CD8-positive, alpha-beta memory T cell (primary cell): ENCODE results near the gene TMEM51. TPM values are rescaled to one million over a fixed set of nuclear protein-coding genes. Genes with fewer than 3 reads are reported as not detected.

Experiments used
- CTCF ChIA-PET: fragments of 350-600 bp; sonication (Branson Sonifier 250); formaldehyde crosslinking; loops from one replicate; lab custom pipeline; 2021; ENCODE audit warnings: antibody characterized with exemption; lab: Charles Lee
- POLR2A ChIA-PET: fragments of 350-600 bp; sonication (Branson Sonifier 250); formaldehyde crosslinking; loops from one replicate; lab custom pipeline; 2021; ENCODE audit warnings: antibody characterized with exemption; lab: Charles Lee
- DNase-seq, 5 donors: peaks; one replicate each; pipeline versions ENCODE4 v3.0.0 to v3.0.0-alpha.2; 2020 to 2022; ENCODE audit warnings: mixed read lengths in 1 of 5
- H3K27ac ChIP-seq: one replicate; pipeline ENCODE4 v1.7.0; 2013; ENCODE audit warnings: low read depth, mild to moderate bottlenecking, low read length, moderate library complexity
- H3K27me3 ChIP-seq: 2 replicates; pipeline ENCODE4 v1.7.0; 2013; ENCODE audit warnings: low read length, mild to moderate bottlenecking; ENCODE audit not compliant: insufficient read depth, poor library complexity, severe bottlenecking
- H3K36me3 ChIP-seq: 2 replicates; pipeline ENCODE4 v1.7.0; 2013; ENCODE audit warnings: mild to moderate bottlenecking, low read length, moderate library complexity; ENCODE audit not compliant: insufficient read depth
- H3K4me1 ChIP-seq: 2 replicates; pipeline ENCODE4 v1.7.0; 2013; ENCODE audit warnings: mild to moderate bottlenecking, low read length, moderate library complexity; ENCODE audit not compliant: insufficient read depth
- H3K4me3 ChIP-seq: 2 replicates; pipeline ENCODE4 v1.7.0; 2013; ENCODE audit warnings: mild to moderate bottlenecking, low read length
- H3K9me3 ChIP-seq: 2 replicates; pipeline ENCODE4 v1.7.0; 2013; ENCODE audit warnings: mild to moderate bottlenecking, low read length
- H3K27ac Mint-ChIP-seq, 8 donors: one replicate each; pipeline ENCODE4 v1.8.0; 2020 to 2021; ENCODE audit warnings: mixed read lengths in 8 of 8, mild to moderate bottlenecking in 6 of 8, inconsistent platforms in 3 of 8, moderate library complexity in 3 of 8
- H3K27me3 Mint-ChIP-seq, 2 donors: one replicate each; pipeline ENCODE4 v1.8.0; 2020 to 2021; ENCODE audit warnings: mixed read lengths in 2 of 2, mild to moderate bottlenecking in 1 of 2, moderate library complexity in 1 of 2
- H3K36me3 Mint-ChIP-seq, 3 donors: one replicate each; pipeline ENCODE4 v1.8.0; 2020 to 2021; ENCODE audit warnings: mixed read lengths in 3 of 3, inconsistent platforms in 1 of 3, mild to moderate bottlenecking in 1 of 3
- H3K4me1 Mint-ChIP-seq, 3 donors: one replicate each; pipeline ENCODE4 v1.8.0; 2020 to 2021; ENCODE audit warnings: mixed read lengths in 3 of 3, inconsistent platforms in 1 of 3, mild to moderate bottlenecking in 1 of 3
- H3K4me3 Mint-ChIP-seq, 7 donors: one replicate each; pipeline ENCODE4 v1.8.0; 2020 to 2021; ENCODE audit warnings: mixed read lengths in 7 of 7, mild to moderate bottlenecking in 6 of 7, moderate library complexity in 4 of 7, inconsistent platforms in 2 of 7
- H3K9me3 Mint-ChIP-seq, 5 donors: one replicate each; pipeline ENCODE4 v1.8.0; 2020 to 2022; ENCODE audit warnings: mixed read lengths in 5 of 5, mild to moderate bottlenecking in 3 of 5, moderate library complexity in 2 of 5, inconsistent platforms in 1 of 5
- polyA plus RNA-seq: library from polyadenylated mRNA; unstranded; fragments of 300-500 nt; fragmentation: Illumina TruSeq; gene quantifications from one replicate; pipeline ENCODE4 v1.2.3, GENCODE V29; 2021
- total RNA-seq, 2 experiments: library from RNA; stranded (reverse); gene quantifications; one replicate each; pipeline ENCODE4 v1.2.3, GENCODE V29; 2021

The TMEM51 gene
- total and polyA plus RNA-seq, 3 experiments from 2014 or later: 0.11 to 0.24 TPM; not detected in 1

GRCh38 chr1:15264769-15265168 is 111.2 kb downstream of the TMEM51 start:
- no peaks in the 10 kb centered on the region for H3K36me3 ChIP-seq
- Mint-ChIP-seq H3K27ac (no peak overlapping the region), H3K36me3 (peaks cover 0 to 13% (median 0%) of the 10 kb centered on the region in 3 donors), H3K27me3 (peaks cover 24 to 60% of the 10 kb centered on the region in 2 donors), H3K4me1 (peaks cover 12 to 17% (median 15%) of the 10 kb centered on the region in 3 donors), H3K4me3 (no peak overlapping the region), H3K9me3 (peaks cover 3 to 14% (median 5%) of the 10 kb centered on the region in 5 donors)
- H3K27ac ChIP-seq: no peak overlapping the region
- POLR2A ChIA-PET: no interaction called here
- no peak overlapping the region for H3K4me3 ChIP-seq
- no peaks in the 10 kb centered on the region for H3K4me1 ChIP-seq
- CTCF ChIA-PET: no interaction called here
- DNase-seq: no peak
- peaks cover 7% of the 10 kb centered on the region for H3K27me3 ChIP-seq
- no peaks in the 10 kb centered on the region for H3K9me3 ChIP-seq

Other genes starting within 250 kb of the TMEM51 start
- gene FHAD1, start 93.5 kb downstream of the TMEM51 start, total RNA-seq: not detected
- not detected for gene FHAD1, start 93.5 kb downstream of the TMEM51 start, polyA plus RNA-seq